Measurements from ENCODE around the gene CXorf66. TPM values are rescaled to one million over a fixed set of nuclear protein-coding genes. Genes with fewer than 3 reads are reported as not detected.

The CXorf66 gene
- total and polyA plus RNA-seq, 9 of the 15 experiments (the other 6 are each of a cell fraction or from before 2014, with no cell fraction given), result not detected

GRCh38 chrX:139971394-139971749 is 6.1 kb upstream of the CXorf66 start (continued):
- TF ChIP-seq, protein P1, sequence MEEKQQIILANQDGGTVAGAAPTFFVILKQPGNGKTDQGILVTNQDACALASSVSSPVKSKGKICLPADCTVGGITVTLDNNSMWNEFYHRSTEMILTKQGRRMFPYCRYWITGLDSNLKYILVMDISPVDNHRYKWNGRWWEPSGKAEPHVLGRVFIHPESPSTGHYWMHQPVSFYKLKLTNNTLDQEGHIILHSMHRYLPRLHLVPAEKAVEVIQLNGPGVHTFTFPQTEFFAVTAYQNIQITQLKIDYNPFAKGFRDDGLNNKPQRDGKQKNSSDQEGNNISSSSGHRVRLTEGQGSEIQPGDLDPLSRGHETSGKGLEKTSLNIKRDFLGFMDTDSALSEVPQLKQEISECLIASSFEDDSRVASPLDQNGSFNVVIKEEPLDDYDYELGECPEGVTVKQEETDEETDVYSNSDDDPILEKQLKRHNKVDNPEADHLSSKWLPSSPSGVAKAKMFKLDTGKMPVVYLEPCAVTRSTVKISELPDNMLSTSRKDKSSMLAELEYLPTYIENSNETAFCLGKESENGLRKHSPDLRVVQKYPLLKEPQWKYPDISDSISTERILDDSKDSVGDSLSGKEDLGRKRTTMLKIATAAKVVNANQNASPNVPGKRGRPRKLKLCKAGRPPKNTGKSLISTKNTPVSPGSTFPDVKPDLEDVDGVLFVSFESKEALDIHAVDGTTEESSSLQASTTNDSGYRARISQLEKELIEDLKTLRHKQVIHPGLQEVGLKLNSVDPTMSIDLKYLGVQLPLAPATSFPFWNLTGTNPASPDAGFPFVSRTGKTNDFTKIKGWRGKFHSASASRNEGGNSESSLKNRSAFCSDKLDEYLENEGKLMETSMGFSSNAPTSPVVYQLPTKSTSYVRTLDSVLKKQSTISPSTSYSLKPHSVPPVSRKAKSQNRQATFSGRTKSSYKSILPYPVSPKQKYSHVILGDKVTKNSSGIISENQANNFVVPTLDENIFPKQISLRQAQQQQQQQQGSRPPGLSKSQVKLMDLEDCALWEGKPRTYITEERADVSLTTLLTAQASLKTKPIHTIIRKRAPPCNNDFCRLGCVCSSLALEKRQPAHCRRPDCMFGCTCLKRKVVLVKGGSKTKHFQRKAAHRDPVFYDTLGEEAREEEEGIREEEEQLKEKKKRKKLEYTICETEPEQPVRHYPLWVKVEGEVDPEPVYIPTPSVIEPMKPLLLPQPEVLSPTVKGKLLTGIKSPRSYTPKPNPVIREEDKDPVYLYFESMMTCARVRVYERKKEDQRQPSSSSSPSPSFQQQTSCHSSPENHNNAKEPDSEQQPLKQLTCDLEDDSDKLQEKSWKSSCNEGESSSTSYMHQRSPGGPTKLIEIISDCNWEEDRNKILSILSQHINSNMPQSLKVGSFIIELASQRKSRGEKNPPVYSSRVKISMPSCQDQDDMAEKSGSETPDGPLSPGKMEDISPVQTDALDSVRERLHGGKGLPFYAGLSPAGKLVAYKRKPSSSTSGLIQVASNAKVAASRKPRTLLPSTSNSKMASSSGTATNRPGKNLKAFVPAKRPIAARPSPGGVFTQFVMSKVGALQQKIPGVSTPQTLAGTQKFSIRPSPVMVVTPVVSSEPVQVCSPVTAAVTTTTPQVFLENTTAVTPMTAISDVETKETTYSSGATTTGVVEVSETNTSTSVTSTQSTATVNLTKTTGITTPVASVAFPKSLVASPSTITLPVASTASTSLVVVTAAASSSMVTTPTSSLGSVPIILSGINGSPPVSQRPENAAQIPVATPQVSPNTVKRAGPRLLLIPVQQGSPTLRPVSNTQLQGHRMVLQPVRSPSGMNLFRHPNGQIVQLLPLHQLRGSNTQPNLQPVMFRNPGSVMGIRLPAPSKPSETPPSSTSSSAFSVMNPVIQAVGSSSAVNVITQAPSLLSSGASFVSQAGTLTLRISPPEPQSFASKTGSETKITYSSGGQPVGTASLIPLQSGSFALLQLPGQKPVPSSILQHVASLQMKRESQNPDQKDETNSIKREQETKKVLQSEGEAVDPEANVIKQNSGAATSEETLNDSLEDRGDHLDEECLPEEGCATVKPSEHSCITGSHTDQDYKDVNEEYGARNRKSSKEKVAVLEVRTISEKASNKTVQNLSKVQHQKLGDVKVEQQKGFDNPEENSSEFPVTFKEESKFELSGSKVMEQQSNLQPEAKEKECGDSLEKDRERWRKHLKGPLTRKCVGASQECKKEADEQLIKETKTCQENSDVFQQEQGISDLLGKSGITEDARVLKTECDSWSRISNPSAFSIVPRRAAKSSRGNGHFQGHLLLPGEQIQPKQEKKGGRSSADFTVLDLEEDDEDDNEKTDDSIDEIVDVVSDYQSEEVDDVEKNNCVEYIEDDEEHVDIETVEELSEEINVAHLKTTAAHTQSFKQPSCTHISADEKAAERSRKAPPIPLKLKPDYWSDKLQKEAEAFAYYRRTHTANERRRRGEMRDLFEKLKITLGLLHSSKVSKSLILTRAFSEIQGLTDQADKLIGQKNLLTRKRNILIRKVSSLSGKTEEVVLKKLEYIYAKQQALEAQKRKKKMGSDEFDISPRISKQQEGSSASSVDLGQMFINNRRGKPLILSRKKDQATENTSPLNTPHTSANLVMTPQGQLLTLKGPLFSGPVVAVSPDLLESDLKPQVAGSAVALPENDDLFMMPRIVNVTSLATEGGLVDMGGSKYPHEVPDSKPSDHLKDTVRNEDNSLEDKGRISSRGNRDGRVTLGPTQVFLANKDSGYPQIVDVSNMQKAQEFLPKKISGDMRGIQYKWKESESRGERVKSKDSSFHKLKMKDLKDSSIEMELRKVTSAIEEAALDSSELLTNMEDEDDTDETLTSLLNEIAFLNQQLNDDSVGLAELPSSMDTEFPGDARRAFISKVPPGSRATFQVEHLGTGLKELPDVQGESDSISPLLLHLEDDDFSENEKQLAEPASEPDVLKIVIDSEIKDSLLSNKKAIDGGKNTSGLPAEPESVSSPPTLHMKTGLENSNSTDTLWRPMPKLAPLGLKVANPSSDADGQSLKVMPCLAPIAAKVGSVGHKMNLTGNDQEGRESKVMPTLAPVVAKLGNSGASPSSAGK (IDR thresholded peaks at IDR 0.05), result no peak
- TF ChIP-seq, protein P2, sequence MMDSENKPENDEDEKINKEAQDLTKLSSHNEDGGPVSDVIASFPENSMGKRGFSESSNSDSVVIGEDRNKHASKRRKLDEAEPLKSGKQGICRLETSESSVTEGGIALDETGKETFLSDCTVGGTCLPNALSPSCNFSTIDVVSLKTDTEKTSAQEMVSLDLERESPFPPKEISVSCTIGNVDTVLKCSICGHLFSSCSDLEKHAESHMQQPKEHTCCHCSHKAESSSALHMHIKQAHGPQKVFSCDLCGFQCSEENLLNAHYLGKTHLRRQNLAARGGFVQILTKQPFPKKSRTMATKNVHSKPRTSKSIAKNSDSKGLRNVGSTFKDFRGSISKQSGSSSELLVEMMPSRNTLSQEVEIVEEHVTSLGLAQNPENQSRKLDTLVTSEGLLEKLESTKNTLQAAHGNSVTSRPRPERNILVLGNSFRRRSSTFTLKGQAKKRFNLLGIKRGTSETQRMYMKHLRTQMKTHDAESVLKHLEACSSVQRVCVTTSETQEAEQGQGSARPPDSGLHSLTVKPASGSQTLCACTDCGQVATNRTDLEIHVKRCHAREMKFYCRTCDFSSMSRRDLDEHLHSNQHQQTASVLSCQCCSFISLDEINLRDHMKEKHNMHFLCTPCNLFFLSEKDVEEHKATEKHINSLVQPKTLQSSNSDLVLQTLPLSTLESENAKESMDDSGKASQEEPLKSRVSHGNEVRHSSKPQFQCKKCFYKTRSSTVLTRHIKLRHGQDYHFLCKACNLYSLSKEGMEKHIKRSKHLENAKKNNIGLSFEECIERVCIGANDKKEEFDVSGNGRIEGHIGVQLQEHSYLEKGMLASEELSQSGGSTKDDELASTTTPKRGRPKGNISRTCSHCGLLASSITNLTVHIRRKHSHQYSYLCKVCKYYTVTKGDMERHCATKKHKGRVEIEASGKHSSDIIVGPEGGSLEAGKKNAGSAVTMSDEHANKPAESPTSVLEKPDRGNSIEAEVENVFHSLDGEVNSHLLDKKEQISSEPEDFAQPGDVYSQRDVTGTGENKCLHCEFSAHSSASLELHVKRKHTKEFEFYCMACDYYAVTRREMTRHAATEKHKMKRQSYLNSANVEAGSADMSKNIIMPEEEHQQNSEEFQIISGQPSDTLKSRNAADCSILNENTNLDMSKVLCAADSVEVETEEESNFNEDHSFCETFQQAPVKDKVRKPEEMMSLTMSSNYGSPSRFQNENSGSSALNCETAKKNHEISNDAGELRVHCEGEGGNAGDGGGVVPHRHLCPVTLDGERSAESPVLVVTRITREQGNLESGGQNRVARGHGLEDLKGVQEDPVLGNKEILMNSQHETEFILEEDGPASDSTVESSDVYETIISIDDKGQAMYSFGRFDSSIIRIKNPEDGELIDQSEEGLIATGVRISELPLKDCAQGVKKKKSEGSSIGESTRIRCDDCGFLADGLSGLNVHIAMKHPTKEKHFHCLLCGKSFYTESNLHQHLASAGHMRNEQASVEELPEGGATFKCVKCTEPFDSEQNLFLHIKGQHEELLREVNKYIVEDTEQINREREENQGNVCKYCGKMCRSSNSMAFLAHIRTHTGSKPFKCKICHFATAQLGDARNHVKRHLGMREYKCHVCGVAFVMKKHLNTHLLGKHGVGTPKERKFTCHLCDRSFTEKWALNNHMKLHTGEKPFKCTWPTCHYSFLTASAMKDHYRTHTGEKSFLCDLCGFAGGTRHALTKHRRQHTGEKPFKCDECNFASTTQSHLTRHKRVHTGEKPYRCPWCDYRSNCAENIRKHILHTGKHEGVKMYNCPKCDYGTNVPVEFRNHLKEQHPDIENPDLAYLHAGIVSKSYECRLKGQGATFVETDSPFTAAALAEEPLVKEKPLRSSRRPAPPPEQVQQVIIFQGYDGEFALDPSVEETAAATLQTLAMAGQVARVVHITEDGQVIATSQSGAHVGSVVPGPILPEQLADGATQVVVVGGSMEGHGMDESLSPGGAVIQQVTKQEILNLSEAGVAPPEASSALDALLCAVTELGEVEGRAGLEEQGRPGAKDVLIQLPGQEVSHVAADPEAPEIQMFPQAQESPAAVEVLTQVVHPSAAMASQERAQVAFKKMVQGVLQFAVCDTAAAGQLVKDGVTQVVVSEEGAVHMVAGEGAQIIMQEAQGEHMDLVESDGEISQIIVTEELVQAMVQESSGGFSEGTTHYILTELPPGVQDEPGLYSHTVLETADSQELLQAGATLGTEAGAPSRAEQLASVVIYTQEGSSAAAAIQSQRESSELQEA (IDR thresholded peaks at IDR 0.05; ENCODE audit: low read depth), result no peak
- TF ChIP-seq GTF2F1 (IDR thresholded peaks at IDR 0.05; ENCODE audit: low read depth, low read length) (no peak), EP300 (IDR thresholded peaks at IDR 0.05; ENCODE audit: low read length) (no peak), ZFP36 (IDR thresholded peaks at IDR 0.05; ENCODE audit: low read depth, low read length, partially characterized antibody) (no peak), ZNF239 (CRISPR knock-in tag; IDR thresholded peaks at IDR 0.05) (no peak), ZNF174 (CRISPR knock-in tag; IDR thresholded peaks at IDR 0.05) (no peak)

Measured in K562 (cell line).